Activated CD4-positive, alpha-beta T cell treated with anti-CD3 and anti-CD28 coated beads, Interleukin-2, amount 10 ng/mL, durations not matched to agents 7 days and 5 days (primary cell): ENCODE measurements around the gene ADH4. TPM values are rescaled to one million over a fixed set of nuclear protein-coding genes. Genes with fewer than 3 reads are reported as not detected.
"Not testable (repeated sequence)": the region's sequence is repeated elsewhere in the genome, so short reads cannot be mapped to it uniquely, and the experiment has no call there.

Source experiments
- CTCF ChIA-PET: fragments of 350-600 bp; sonication (Branson Sonifier 250); formaldehyde crosslinking; loops from one replicate; lab custom pipeline; 2021; ENCODE audit warnings: antibody characterized with exemption; lab: Charles Lee
- POLR2A ChIA-PET: fragments of 350-600 bp; sonication (Branson Sonifier 250); formaldehyde crosslinking; loops from one replicate; lab custom pipeline; 2021; ENCODE audit warnings: antibody characterized with exemption; lab: Charles Lee
- DNase-seq: peaks from one replicate; pipeline ENCODE4 v3.0.0-alpha.2; 2020
- H3K27ac Mint-ChIP-seq: one replicate; pipeline ENCODE4 v1.8.0; 2021; ENCODE audit warnings: mild to moderate bottlenecking, moderate library complexity, mixed read lengths
- H3K27me3 Mint-ChIP-seq: one replicate; pipeline ENCODE4 v1.8.0; 2021; ENCODE audit warnings: mixed read lengths
- H3K36me3 Mint-ChIP-seq: one replicate; pipeline ENCODE4 v1.8.0; 2021; ENCODE audit warnings: low read depth, mixed read lengths
- H3K4me1 Mint-ChIP-seq: one replicate; pipeline ENCODE4 v1.8.0; 2021; ENCODE audit warnings: mixed read lengths
- H3K4me3 Mint-ChIP-seq: one replicate; pipeline ENCODE4 v1.8.0; 2021; ENCODE audit warnings: mild to moderate bottlenecking, moderate library complexity, mixed read lengths
- H3K9me3 Mint-ChIP-seq: one replicate; pipeline ENCODE4 v1.8.0; 2021; ENCODE audit warnings: mixed read lengths
- total RNA-seq, 2 experiments: library from RNA; stranded (reverse); gene quantifications; one replicate each; pipeline ENCODE4 v1.2.3, GENCODE V29; 2021

ADH4 gene
- total RNA-seq, 2 experiments from 2014 or later: not detected

GRCh38 chr4:99090481-99091215, 53.4 kb downstream of the ADH4 start:
- no peaks in the 10 kb centered on the region for H3K27me3 Mint-ChIP-seq
- ChIA-PET CTCF (interaction anchor here (0.6 to 0.7 kb wide), 2 partner anchors 287 to 1870 kb away, joined by 3 read pairs; no protein-coding TSS in a partner anchor), POLR2A (no interaction called here)
- H3K9me3 Mint-ChIP-seq: no peaks in the 10 kb centered on the region
- H3K36me3 Mint-ChIP-seq: peaks cover 17% of the 10 kb centered on the region
- H3K27ac Mint-ChIP-seq: peak overlapping the region; percentile 5
- no peak for DNase-seq
- peak overlapping the region; percentile 40 for H3K4me3 Mint-ChIP-seq
- peaks cover 37% of the 10 kb centered on the region for H3K4me1 Mint-ChIP-seq

- H3K27me3 Mint-ChIP-seq: no peaks in the 10 kb centered on the region
- DNase-seq: peak; percentile 94
- ChIA-PET POLR2A (interaction anchor here (0.7 to 1.2 kb wide), 2 partner anchors 94 to 828 kb away, joined by 3 read pairs; partner anchors contain the start of gene RAP1GDS1), CTCF (interaction anchor here (1.0 to 1.4 kb wide), 2 partner anchors 32 to 93 kb away, joined by 3 to 4 read pairs; partner anchors contain the start of gene METAP1)
- no peaks in the 10 kb centered on the region for H3K9me3 Mint-ChIP-seq
- H3K4me1 Mint-ChIP-seq: peaks cover 47% of the 10 kb centered on the region
- peak within 1 kb of the TSS; percentile 98 for H3K27ac Mint-ChIP-seq
- peak within 1 kb of the TSS; percentile 83 for H3K4me3 Mint-ChIP-seq
- H3K36me3 Mint-ChIP-seq: peaks cover 34% of the 10 kb centered on the region
Measured at GRCh38 chr4:99088481-99089365, 55.4 kb downstream of the ADH4 start, which contains the start of gene ADH5. Gene ADH5 (minus strand): TSS chr4:99088788. CDS start chr4:99088700, 88 bp downstream.

- DNase-seq: peak; percentile 11
- H3K4me3 Mint-ChIP-seq: peak overlapping the region; percentile 83
- H3K4me1 Mint-ChIP-seq: peaks cover 48% of the 10 kb centered on the region
Measured at GRCh38 chr4:99088023-99088449, 56.1 kb downstream of the ADH4 start.

GRCh38 chr4:99084595-99084994, 59.5 kb downstream of the ADH4 start:
- Mint-ChIP-seq H3K4me1 (peaks cover 42% of the 10 kb centered on the region), H3K36me3 (peaks cover 56% of the 10 kb centered on the region), H3K27me3 (no peaks in the 10 kb centered on the region), H3K4me3 (no peak overlapping the region), H3K9me3 (no peaks in the 10 kb centered on the region), H3K27ac (no peak overlapping the region)
- ChIA-PET POLR2A (no interaction called here), CTCF (no interaction called here)
- DNase-seq: no peak

More at GRCh38 chr4:99088023-99088449, 56.1 kb downstream of the ADH4 start:
- H3K27ac Mint-ChIP-seq: peak overlapping the region; percentile 98
- H3K27me3 Mint-ChIP-seq: no peaks in the 10 kb centered on the region
- ChIA-PET CTCF (interaction anchor here (1.0 to 1.4 kb wide), 2 partner anchors 31 to 93 kb away, joined by 3 to 4 read pairs; partner anchors contain the start of gene METAP1), POLR2A (interaction anchor here (0.7 kb wide), 1 partner anchor 827 kb away, joined by 3 read pairs; the partner anchor contains the start of gene RAP1GDS1)
- H3K36me3 Mint-ChIP-seq: peaks cover 40% of the 10 kb centered on the region
- H3K9me3 Mint-ChIP-seq: no peaks in the 10 kb centered on the region

GRCh38 chr4:99082192-99082591, 61.9 kb downstream of the ADH4 start:
- no peaks in the 10 kb centered on the region for H3K27me3 Mint-ChIP-seq
- DNase-seq: no peak
- H3K4me1 Mint-ChIP-seq: peaks cover 26% of the 10 kb centered on the region
- H3K27ac Mint-ChIP-seq: no peak overlapping the region
- no peak overlapping the region for H3K4me3 Mint-ChIP-seq
- POLR2A ChIA-PET: no interaction called here
- no peaks in the 10 kb centered on the region for H3K9me3 Mint-ChIP-seq
- peaks cover 61% of the 10 kb centered on the region for H3K36me3 Mint-ChIP-seq
- CTCF ChIA-PET: no interaction called here

GRCh38 chr4:99080869-99081268, 63.2 kb downstream of the ADH4 start:
- H3K27ac Mint-ChIP-seq, CTCF ChIA-PET, H3K9me3 Mint-ChIP-seq, DNase-seq, H3K4me3 Mint-ChIP-seq, H3K27me3 Mint-ChIP-seq, POLR2A ChIA-PET: not testable (repeated sequence)
- Mint-ChIP-seq H3K36me3 (peaks cover 65% of the 10 kb centered on the region), H3K4me1 (peaks cover 17% of the 10 kb centered on the region)

- Mint-ChIP-seq H3K27ac (peak overlapping the region; percentile 41), H3K4me3 (no peak overlapping the region), H3K4me1 (peaks cover 12% of the 10 kb centered on the region), H3K9me3 (no peaks in the 10 kb centered on the region), H3K27me3 (no peaks in the 10 kb centered on the region), H3K36me3 (peaks cover 60% of the 10 kb centered on the region)
- ChIA-PET CTCF (no interaction called here), POLR2A (no interaction called here)
- DNase-seq: no peak
Measured at GRCh38 chr4:99079625-99080295, 64.3 kb downstream of the ADH4 start.

GRCh38 chr4:99078931-99079624, 65.0 kb downstream of the ADH4 start:
- no peaks in the 10 kb centered on the region for H3K27me3 Mint-ChIP-seq
- ChIA-PET CTCF (interaction anchor here (0.6 kb wide), 1 partner anchor 66 kb away, joined by 3 read pairs; no protein-coding TSS in a partner anchor), POLR2A (no interaction called here)
- peaks cover 13% of the 10 kb centered on the region for H3K4me1 Mint-ChIP-seq
- no peak for DNase-seq
- H3K9me3 Mint-ChIP-seq: no peaks in the 10 kb centered on the region
- no peak overlapping the region for H3K27ac Mint-ChIP-seq
- peaks cover 58% of the 10 kb centered on the region for H3K36me3 Mint-ChIP-seq
- no peak overlapping the region for H3K4me3 Mint-ChIP-seq

- no peaks in the 10 kb centered on the region for H3K27me3 Mint-ChIP-seq
- no peak overlapping the region for H3K27ac Mint-ChIP-seq
- ChIA-PET CTCF (interaction anchor here (0.6 kb wide), 1 partner anchor 66 kb away, joined by 3 read pairs; no protein-coding TSS in a partner anchor), POLR2A (interaction anchor here (0.5 kb wide), 1 partner anchor 13 kb away, joined by 4 read pairs; no protein-coding TSS in a partner anchor)
- no peak for DNase-seq
- peaks cover 57% of the 10 kb centered on the region for H3K36me3 Mint-ChIP-seq
- no peaks in the 10 kb centered on the region for H3K9me3 Mint-ChIP-seq
- peaks cover 12% of the 10 kb centered on the region for H3K4me1 Mint-ChIP-seq
- no peak overlapping the region for H3K4me3 Mint-ChIP-seq
Measured at GRCh38 chr4:99078336-99078735, 65.8 kb downstream of the ADH4 start.

- DNase-seq: no peak
- H3K4me3 Mint-ChIP-seq: no peak overlapping the region
- no peaks in the 10 kb centered on the region for H3K27me3 Mint-ChIP-seq
- H3K4me1 Mint-ChIP-seq: peaks cover 10% of the 10 kb centered on the region
- peaks cover 57% of the 10 kb centered on the region for H3K36me3 Mint-ChIP-seq
- H3K9me3 Mint-ChIP-seq: no peaks in the 10 kb centered on the region
- no peak overlapping the region for H3K27ac Mint-ChIP-seq
- CTCF ChIA-PET: no interaction called here
- POLR2A ChIA-PET: no interaction called here
Measured at GRCh38 chr4:99077177-99077576, 66.9 kb downstream of the ADH4 start.

- no peaks in the 10 kb centered on the region for H3K9me3 Mint-ChIP-seq
- H3K4me3 Mint-ChIP-seq: no peak overlapping the region
- CTCF ChIA-PET: no interaction called here
- peaks cover 56% of the 10 kb centered on the region for H3K36me3 Mint-ChIP-seq
- no peaks in the 10 kb centered on the region for H3K27me3 Mint-ChIP-seq
- POLR2A ChIA-PET: no interaction called here
- peaks cover 7% of the 10 kb centered on the region for H3K4me1 Mint-ChIP-seq
- no peak overlapping the region for H3K27ac Mint-ChIP-seq
- DNase-seq: no peak
Measured at GRCh38 chr4:99076292-99076976, 67.7 kb downstream of the ADH4 start.
